Measurements from ENCODE around the gene ZNF474.

ZNF474 gene

DNA sequence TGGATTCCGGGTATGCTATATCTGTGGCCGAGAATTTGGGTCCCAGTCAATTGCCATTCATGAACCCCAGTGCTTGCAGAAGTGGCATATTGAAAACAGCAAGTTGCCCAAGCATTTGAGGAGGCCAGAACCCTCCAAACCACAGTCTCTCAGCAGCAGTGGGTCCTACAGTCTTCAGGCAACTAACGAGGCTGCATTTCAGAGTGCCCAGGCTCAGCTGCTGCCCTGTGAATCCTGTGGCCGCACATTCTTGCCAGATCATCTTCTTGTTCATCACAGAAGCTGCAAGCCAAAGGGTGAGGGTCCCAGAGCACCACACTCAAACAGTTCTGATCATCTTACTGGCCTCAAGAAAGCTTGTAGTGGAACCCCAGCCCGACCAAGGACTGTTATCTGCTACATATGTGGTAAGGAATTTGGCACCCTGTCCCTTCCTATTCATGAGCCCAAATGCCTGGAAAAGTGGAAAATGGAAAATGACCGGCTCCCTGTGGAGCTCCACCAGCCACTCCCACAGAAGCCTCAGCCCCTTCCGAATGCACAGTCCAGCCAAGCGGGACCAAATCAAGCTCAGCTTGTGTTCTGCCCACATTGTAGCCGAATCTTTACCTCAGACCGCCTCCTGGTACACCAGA lies 23.0 kb downstream of the ZNF474 start:
- no peak for DNase-seq (ENCODE audit: low read depth in 1 of 2, low spot score in 1 of 2)
- TF ChIP-seq GABPA (IDR thresholded peaks at IDR 0.05; ENCODE audit: low read depth) (no peak), SPI1 (IDR thresholded peaks at IDR 0.05; ENCODE audit: borderline replicate concordance, low read depth) (no peak), POLR2AphosphoS5 (IDR thresholded peaks at IDR 0.05; ENCODE audit: low read depth) (no peak)
- TF ChIP-seq, protein P1, sequence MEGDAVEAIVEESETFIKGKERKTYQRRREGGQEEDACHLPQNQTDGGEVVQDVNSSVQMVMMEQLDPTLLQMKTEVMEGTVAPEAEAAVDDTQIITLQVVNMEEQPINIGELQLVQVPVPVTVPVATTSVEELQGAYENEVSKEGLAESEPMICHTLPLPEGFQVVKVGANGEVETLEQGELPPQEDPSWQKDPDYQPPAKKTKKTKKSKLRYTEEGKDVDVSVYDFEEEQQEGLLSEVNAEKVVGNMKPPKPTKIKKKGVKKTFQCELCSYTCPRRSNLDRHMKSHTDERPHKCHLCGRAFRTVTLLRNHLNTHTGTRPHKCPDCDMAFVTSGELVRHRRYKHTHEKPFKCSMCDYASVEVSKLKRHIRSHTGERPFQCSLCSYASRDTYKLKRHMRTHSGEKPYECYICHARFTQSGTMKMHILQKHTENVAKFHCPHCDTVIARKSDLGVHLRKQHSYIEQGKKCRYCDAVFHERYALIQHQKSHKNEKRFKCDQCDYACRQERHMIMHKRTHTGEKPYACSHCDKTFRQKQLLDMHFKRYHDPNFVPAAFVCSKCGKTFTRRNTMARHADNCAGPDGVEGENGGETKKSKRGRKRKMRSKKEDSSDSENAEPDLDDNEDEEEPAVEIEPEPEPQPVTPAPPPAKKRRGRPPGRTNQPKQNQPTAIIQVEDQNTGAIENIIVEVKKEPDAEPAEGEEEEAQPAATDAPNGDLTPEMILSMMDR (IDR thresholded peaks at IDR 0.05; ENCODE audit: insufficient read depth, low read length), result no peak
- TF ChIP-seq, protein P2, sequence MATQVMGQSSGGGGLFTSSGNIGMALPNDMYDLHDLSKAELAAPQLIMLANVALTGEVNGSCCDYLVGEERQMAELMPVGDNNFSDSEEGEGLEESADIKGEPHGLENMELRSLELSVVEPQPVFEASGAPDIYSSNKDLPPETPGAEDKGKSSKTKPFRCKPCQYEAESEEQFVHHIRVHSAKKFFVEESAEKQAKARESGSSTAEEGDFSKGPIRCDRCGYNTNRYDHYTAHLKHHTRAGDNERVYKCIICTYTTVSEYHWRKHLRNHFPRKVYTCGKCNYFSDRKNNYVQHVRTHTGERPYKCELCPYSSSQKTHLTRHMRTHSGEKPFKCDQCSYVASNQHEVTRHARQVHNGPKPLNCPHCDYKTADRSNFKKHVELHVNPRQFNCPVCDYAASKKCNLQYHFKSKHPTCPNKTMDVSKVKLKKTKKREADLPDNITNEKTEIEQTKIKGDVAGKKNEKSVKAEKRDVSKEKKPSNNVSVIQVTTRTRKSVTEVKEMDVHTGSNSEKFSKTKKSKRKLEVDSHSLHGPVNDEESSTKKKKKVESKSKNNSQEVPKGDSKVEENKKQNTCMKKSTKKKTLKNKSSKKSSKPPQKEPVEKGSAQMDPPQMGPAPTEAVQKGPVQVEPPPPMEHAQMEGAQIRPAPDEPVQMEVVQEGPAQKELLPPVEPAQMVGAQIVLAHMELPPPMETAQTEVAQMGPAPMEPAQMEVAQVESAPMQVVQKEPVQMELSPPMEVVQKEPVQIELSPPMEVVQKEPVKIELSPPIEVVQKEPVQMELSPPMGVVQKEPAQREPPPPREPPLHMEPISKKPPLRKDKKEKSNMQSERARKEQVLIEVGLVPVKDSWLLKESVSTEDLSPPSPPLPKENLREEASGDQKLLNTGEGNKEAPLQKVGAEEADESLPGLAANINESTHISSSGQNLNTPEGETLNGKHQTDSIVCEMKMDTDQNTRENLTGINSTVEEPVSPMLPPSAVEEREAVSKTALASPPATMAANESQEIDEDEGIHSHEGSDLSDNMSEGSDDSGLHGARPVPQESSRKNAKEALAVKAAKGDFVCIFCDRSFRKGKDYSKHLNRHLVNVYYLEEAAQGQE (IDR thresholded peaks at IDR 0.05; ENCODE audit: insufficient replicate concordance, low read depth), result no peak
- H3K27ac ChIP-seq (replicated peaks), result no peak overlapping the region
- H3K4me3 ChIP-seq (replicated peaks; ENCODE audit: insufficient read depth, low read length), result no peak overlapping the region
- no peaks in the 10 kb centered on the region for H3K27me3 ChIP-seq (ENCODE audit: insufficient read depth, poor library complexity, severe bottlenecking)

DNA sequence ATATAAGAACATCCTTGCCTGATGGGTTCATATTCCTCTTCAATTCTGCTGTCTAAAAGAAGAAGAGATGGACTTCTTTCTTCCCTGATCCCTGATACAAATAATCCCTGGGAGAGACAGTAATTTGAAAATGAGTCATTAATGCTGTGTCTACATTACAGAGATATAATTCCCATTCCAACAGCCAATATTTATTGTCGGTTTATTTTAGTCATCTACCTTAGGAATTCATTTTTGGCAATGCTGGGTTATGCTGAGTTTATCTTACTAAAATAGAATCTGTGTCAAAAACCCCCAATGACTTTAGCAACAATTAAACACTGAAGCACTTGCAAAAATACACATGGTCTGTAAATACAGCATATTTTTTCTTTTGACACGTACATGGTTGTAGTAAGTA lies 23.9 kb downstream of the ZNF474 start:
- DNase-seq (ENCODE audit: low read depth in 1 of 2, low spot score in 1 of 2), result no peak
- H3K4me3 ChIP-seq (replicated peaks; ENCODE audit: insufficient read depth, low read length), result no peak overlapping the region
- TF ChIP-seq, protein P1 (IDR thresholded peaks at IDR 0.05; ENCODE audit: insufficient read depth, low read length), result no peak
- no peak for TF ChIP-seq SPI1 (IDR thresholded peaks at IDR 0.05; ENCODE audit: borderline replicate concordance, low read depth)
- no peak for TF ChIP-seq POLR2AphosphoS5 (IDR thresholded peaks at IDR 0.05; ENCODE audit: low read depth)
- TF ChIP-seq, protein P2 (IDR thresholded peaks at IDR 0.05; ENCODE audit: insufficient replicate concordance, low read depth), result no peak
- TF ChIP-seq GABPA (IDR thresholded peaks at IDR 0.05; ENCODE audit: low read depth), result no peak
- no peak overlapping the region for H3K27ac ChIP-seq (replicated peaks)
- no peaks in the 10 kb centered on the region for H3K27me3 ChIP-seq (ENCODE audit: insufficient read depth, poor library complexity, severe bottlenecking)

DNA sequence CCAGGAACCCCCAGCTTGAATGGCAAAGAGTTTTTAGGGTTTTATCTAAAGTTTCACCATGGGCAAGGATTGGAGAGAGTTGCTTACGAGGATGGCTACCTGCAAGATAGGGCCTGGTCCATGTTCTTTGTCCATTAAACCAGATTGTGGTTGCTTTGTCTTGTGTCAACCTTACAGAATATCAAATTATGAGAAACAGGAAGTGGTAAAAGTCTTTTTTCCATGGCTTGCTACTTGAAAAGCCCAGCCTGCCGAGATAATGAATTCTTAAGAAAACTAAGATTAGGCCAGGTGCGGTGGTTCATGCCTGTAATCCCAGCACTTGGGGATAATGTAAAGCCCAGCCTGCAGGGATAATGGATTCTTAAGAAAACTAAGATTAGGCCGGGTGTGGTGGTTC lies 24.4 kb downstream of the ZNF474 start:
- no peak overlapping the region for H3K27ac ChIP-seq (replicated peaks)
- H3K27me3 ChIP-seq (ENCODE audit: insufficient read depth, poor library complexity, severe bottlenecking), result no peaks in the 10 kb centered on the region
- DNase-seq (ENCODE audit: low read depth in 1 of 2, low spot score in 1 of 2), result no peak
- TF ChIP-seq SPI1 (IDR thresholded peaks at IDR 0.05; ENCODE audit: borderline replicate concordance, low read depth), result peak; percentile 48; the same call in 1 of the 2 replicates
- TF ChIP-seq, protein P1 (IDR thresholded peaks at IDR 0.05; ENCODE audit: insufficient read depth, low read length), result no peak
- no peak overlapping the region for H3K4me3 ChIP-seq (replicated peaks; ENCODE audit: insufficient read depth, low read length)

DNA sequence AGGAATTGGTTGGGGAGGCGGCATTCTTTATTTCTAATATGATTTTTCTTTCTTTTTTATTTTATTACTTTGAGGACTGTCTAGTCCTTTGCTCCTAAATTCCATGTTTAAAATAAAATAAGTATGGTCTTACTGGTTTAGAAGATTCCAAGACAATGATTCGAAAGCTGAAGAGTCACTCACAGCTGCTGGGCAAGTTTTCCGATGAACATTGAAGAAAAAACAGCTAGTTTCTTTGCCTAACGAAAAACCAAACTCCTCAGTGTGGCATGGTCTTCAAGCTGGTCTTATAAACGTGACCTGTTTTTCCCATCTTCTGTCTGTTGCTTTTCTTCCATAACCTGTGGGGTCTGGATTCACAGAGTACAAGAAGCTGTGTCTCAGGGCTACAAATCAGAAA lies 25.1 kb downstream of the ZNF474 start:
- DNase-seq (ENCODE audit: low read depth in 1 of 2, low spot score in 1 of 2), result no peak
- Histone ChIP-seq H3K27ac (replicated peaks) (no peak overlapping the region), H3K4me3 (replicated peaks; ENCODE audit: insufficient read depth, low read length) (no peak overlapping the region), H3K27me3 (ENCODE audit: insufficient read depth, poor library complexity, severe bottlenecking) (no peaks in the 10 kb centered on the region)
- TF ChIP-seq SPI1 (IDR thresholded peaks at IDR 0.05; ENCODE audit: borderline replicate concordance, low read depth) (no peak), GABPA (IDR thresholded peaks at IDR 0.05; ENCODE audit: low read depth) (no peak), POLR2AphosphoS5 (IDR thresholded peaks at IDR 0.05; ENCODE audit: low read depth) (no peak)
- TF ChIP-seq, protein P1 (IDR thresholded peaks at IDR 0.05; ENCODE audit: insufficient read depth, low read length), result no peak
- TF ChIP-seq, protein P2 (IDR thresholded peaks at IDR 0.05; ENCODE audit: insufficient replicate concordance, low read depth), result no peak
